ENCODE results near the gene VPS13D. TPM values are rescaled to one million over a fixed set of nuclear protein-coding genes. Genes with fewer than 3 reads are reported as not detected.

Gene VPS13D
- total and polyA plus RNA-seq, 2 of the 4 experiments (the other 2 are of a cell fraction), result 9.0 to 16.3 TPM

DNA sequence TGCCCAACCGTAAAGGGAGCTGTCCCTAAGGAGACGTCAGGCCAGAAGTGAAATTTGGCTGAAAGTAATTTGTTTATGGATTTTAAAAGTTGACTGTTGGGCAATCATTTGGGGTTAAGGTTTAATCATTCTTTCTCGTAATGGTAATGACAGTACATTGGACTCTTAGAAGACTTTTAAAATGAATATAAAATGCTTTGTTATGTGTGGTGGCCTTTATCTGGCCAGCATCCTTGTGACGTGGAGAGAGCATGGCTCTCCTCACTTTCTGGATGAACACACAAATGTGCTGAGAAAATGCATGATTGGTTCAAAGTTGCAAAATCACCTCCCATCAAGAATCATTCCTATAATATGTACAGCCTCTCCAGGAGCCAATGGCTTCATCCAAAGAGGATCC, 227.9 kb downstream of the VPS13D start:
- H3K14ac ChIP-seq (replicated peaks; ENCODE audit: low read depth, low read length), result peak overlapping the region; percentile 34; the same call in 1 of the 2 replicates
- H3K79me1 ChIP-seq (ENCODE audit: low read depth in 1 of 2, low read length in 2 of 2), result peaks cover 1 to 47% of the 10 kb centered on the region in 2 experiments; a peak in 2 of 4 replicates
- peak overlapping the region; percentile 82; the same call in 1 of the 2 replicates for H2AK5ac ChIP-seq (ENCODE audit: low read depth, low read length)
- peaks cover 4% of the 10 kb centered on the region; the same call in 1 of the 2 replicates for H3K36me3 ChIP-seq (ENCODE audit: control insufficient read depth, insufficient read depth, low read length)
- intact Hi-C loops (cut with micrococcal nuclease), result loop anchor here (1.0 kb wide), 1 partner anchor 9 kb away; no protein-coding TSS in a partner anchor
- H2BK20ac ChIP-seq (ENCODE audit: low read depth, low read length), result peak overlapping the region; percentile 86
- H3K4ac ChIP-seq (ENCODE audit: low read depth, low read length), result peak overlapping the region; percentile 98
- WGBS, 2 experiments (ENCODE audit: extremely low coverage in 2 of 2, insufficient read length in 1 of 2), result no CpG with 5 or more reads among the region's 4 CpGs
- H3K4me1 ChIP-seq (ENCODE audit: control insufficient read depth, insufficient read depth, low read length), result peaks cover 47% of the 10 kb centered on the region
- H2BK120ac ChIP-seq (ENCODE audit: low read depth, low read length), result peak overlapping the region; percentile 97
- H3K9me1 ChIP-seq (ENCODE audit: insufficient read depth, low read length), result peaks cover 40% of the 10 kb centered on the region
- peak overlapping the region; percentile 69; the same call in 1 of the 2 replicates for H3K23ac ChIP-seq (ENCODE audit: low read depth, low read length)
- H3K27ac ChIP-seq (ENCODE audit: insufficient read depth, low read length), result peak overlapping the region; percentile 60; the same call in 1 of the 2 replicates
- H3K9me3 ChIP-seq (ENCODE audit: control insufficient read depth, insufficient read depth, low read length), result no peaks in the 10 kb centered on the region
- peak overlapping the region; percentile 20 to 26; a peak in 3 of 4 replicates for H4K8ac ChIP-seq (ENCODE audit: low read depth in 2 of 2, low read length in 2 of 2)
- H3K18ac ChIP-seq (ENCODE audit: low read depth, low read length), result peak overlapping the region; percentile 93; the same call in 1 of the 2 replicates
- H4K5ac ChIP-seq (ENCODE audit: low read depth, low read length), result peak overlapping the region; percentile 72; the same call in 1 of the 2 replicates
- H2BK5ac ChIP-seq (ENCODE audit: low read depth, low read length, poor library complexity, severe bottlenecking), result peak overlapping the region; percentile 97
- no peak overlapping the region for H3K4me3 ChIP-seq (ENCODE audit: insufficient read depth, low read depth, low read length)
- dilution Hi-C loops (cut with HindIII; ENCODE audit: low sequenced_read_pairs, unreplicated experiment), result no loop called here
- ATAC-seq (ENCODE audit: low read depth) (no peak), DNase-seq (no peak)
- H3K9ac ChIP-seq (ENCODE audit: low read depth, low read length), result no peak overlapping the region
- H3K4me2 ChIP-seq (ENCODE audit: low read depth, low read length), result no peak overlapping the region; the same call in 1 of the 2 replicates
- 0 out of 2 replicates have a peak, but pooled peaks have one; percentile 30 for TF ChIP-seq CEBPB (IDR thresholded peaks at IDR 0.05; ENCODE audit: low read depth, low read length)
- TF ChIP-seq MXI1 (IDR thresholded peaks at IDR 0.05; ENCODE audit: borderline replicate concordance, low read depth, low read length), result no peak
- TF ChIP-seq BHLHE40 (IDR thresholded peaks at IDR 0.05; ENCODE audit: low read depth, low read length), result no peak
- in situ Hi-C loops (cut with MboI; ENCODE audit: low sequenced_read_pairs), result no loop called here
- H3K56ac ChIP-seq (ENCODE audit: extremely low read depth, insufficient read depth, low read length), result 0 out of 2 replicates have a peak overlapping the region, but pooled peaks have one; percentile 47
- CTCF ChIA-PET, result interaction anchor here (0.6 to 0.9 kb wide), 3 partner anchors 17 to 161 kb away, joined by 4 to 11 read pairs (median 4); no protein-coding TSS in a partner anchor
- peak overlapping the region; percentile 50; the same call in 1 of the 2 replicates for H4K91ac ChIP-seq (ENCODE audit: insufficient read depth, low read depth, low read length)
- POLR2A ChIA-PET (ENCODE audit: unreplicated experiment), result no interaction called here
- no peaks in the 10 kb centered on the region for H3K27me3 ChIP-seq (ENCODE audit: control insufficient read depth, insufficient read depth, low read length)
- BruUV-seq (replicated peaks), result no TSS peak
- H2BK15ac ChIP-seq (ENCODE audit: low read depth, low read length), result peak overlapping the region; percentile 12; the same call in 2 of the 3 replicates
- no peaks in the 10 kb centered on the region for H4K20me1 ChIP-seq (ENCODE audit: insufficient read depth, low read length)
- H2AK9ac ChIP-seq (replicated peaks; ENCODE audit: low read depth, low read length, poor library complexity), result no peak overlapping the region
- H2AFZ ChIP-seq (replicated peaks; ENCODE audit: low read length, poor library complexity), result no peak overlapping the region
